Measurements from ENCODE around the gene DDX42. TPM values are rescaled to one million over a fixed set of nuclear protein-coding genes. Genes with fewer than 3 reads are reported as not detected.
"Not testable (repeated sequence)": the region's sequence is repeated elsewhere in the genome, so short reads cannot be mapped to it uniquely, and the experiment has no call there.

The DDX42 gene
- total RNA-seq, 5 donors from 2014 or later (not counting 1 experiment from before 2014, with no cell fraction given): 110 to 141 (median 123) TPM

- no peak for DNase-seq
- H3K4me1 ChIP-seq (ENCODE audit: control insufficient read depth in 1 of 2, extremely low read depth in 1 of 2, insufficient read depth in 2 of 2, low read length in 2 of 2): peaks cover 0 to 14% of the 10 kb centered on the region in 2 experiments
- POLR2A ChIA-PET: no interaction called here
- CTCF ChIA-PET: interaction anchor here in 1 of 2 donors (0.5 to 1.0 kb wide), 2 partner anchors 13 to 306 kb away, joined by 3 read pairs; no protein-coding TSS in a partner anchor
- Mint-ChIP-seq H3K9me3 (no peaks in the 10 kb centered on the region), H3K4me1 (peaks cover 8 to 9% (median 9%) of the 10 kb centered on the region in 3 donors), H3K27ac (no peak overlapping the region), H3K36me3 (no peaks in the 10 kb centered on the region), H3K4me3 (no peak overlapping the region), H3K27me3 (no peaks in the 10 kb centered on the region)
- no CpG with 5 or more reads among the region's 2 CpGs for WGBS (ENCODE audit: insufficient coverage)
- no peak for ATAC-seq (replicated peaks in 1 of 4)
- no peaks in the 10 kb centered on the region for H3K27me3 ChIP-seq (replicated peaks in 1 of 2; ENCODE audit: control insufficient read depth in 2 of 2, extremely low read depth in 1 of 2, insufficient read depth in 2 of 2, low read length in 1 of 2)
- no peaks in the 10 kb centered on the region for H3K9me3 ChIP-seq
- no peak overlapping the region for H3K27ac ChIP-seq (ENCODE audit: low read length)
- no peak overlapping the region for H3K4me3 ChIP-seq (ENCODE audit: control insufficient read depth in 1 of 2, extremely low read depth in 1 of 2, low read length in 1 of 2)
- no peaks in the 10 kb centered on the region for H3K36me3 ChIP-seq (ENCODE audit: control insufficient read depth in 2 of 2, extremely low read depth in 1 of 2, insufficient read depth in 1 of 2, low read length in 1 of 2)
These were observed 79.3 kb downstream of the DDX42 start for GRCh38 chr17:63853260-63853659.

GRCh38 chr17:63854709-63855108 is 80.7 kb downstream of the DDX42 start:
- Histone ChIP-seq H3K4me3 (ENCODE audit: control insufficient read depth in 1 of 2, extremely low read depth in 1 of 2, low read length in 1 of 2) (no peak overlapping the region), H3K36me3 (ENCODE audit: control insufficient read depth in 2 of 2, extremely low read depth in 1 of 2, insufficient read depth in 1 of 2, low read length in 1 of 2) (no peaks in the 10 kb centered on the region), H3K9me3 (no peaks in the 10 kb centered on the region), H3K4me1 (ENCODE audit: control insufficient read depth in 1 of 2, extremely low read depth in 1 of 2, insufficient read depth in 2 of 2, low read length in 2 of 2) (no peaks in the 10 kb centered on the region), H3K27ac (ENCODE audit: low read length) (no peak overlapping the region), H3K27me3 (replicated peaks in 1 of 2; ENCODE audit: control insufficient read depth in 2 of 2, extremely low read depth in 1 of 2, insufficient read depth in 2 of 2, low read length in 1 of 2) (no peaks in the 10 kb centered on the region)
- DNase-seq: no peak
- ChIA-PET POLR2A (no interaction called here), CTCF (no interaction called here)
- Mint-ChIP-seq H3K4me3 (no peak overlapping the region), H3K4me1 (peaks cover 0 to 1% (median 0%) of the 10 kb centered on the region in 3 donors), H3K27ac (no peak overlapping the region), H3K27me3 (no peaks in the 10 kb centered on the region), H3K9me3 (no peaks in the 10 kb centered on the region), H3K36me3 (no peaks in the 10 kb centered on the region)
- no peak for ATAC-seq (replicated peaks in 1 of 4)
- 93% methylated on average over 2 of the region's 5 CpGs for WGBS (ENCODE audit: insufficient coverage)

- Mint-ChIP-seq H3K4me1 (peaks cover 0 to 1% (median 0%) of the 10 kb centered on the region in 3 donors), H3K9me3 (no peaks in the 10 kb centered on the region), H3K36me3 (no peaks in the 10 kb centered on the region), H3K4me3 (no peak overlapping the region), H3K27ac (no peak overlapping the region), H3K27me3 (no peaks in the 10 kb centered on the region)
- DNase-seq (no peak), ATAC-seq (replicated peaks in 1 of 4) (no peak)
- Histone ChIP-seq H3K4me3 (ENCODE audit: control insufficient read depth in 1 of 2, extremely low read depth in 1 of 2, low read length in 1 of 2) (no peak overlapping the region), H3K27ac (ENCODE audit: low read length) (no peak overlapping the region), H3K9me3 (no peaks in the 10 kb centered on the region), H3K27me3 (replicated peaks in 1 of 2; ENCODE audit: control insufficient read depth in 2 of 2, extremely low read depth in 1 of 2, insufficient read depth in 2 of 2, low read length in 1 of 2) (no peaks in the 10 kb centered on the region), H3K4me1 (ENCODE audit: control insufficient read depth in 1 of 2, extremely low read depth in 1 of 2, insufficient read depth in 2 of 2, low read length in 2 of 2) (no peaks in the 10 kb centered on the region), H3K36me3 (ENCODE audit: control insufficient read depth in 2 of 2, extremely low read depth in 1 of 2, insufficient read depth in 1 of 2, low read length in 1 of 2) (no peaks in the 10 kb centered on the region)
- CTCF ChIA-PET: no interaction called here
- POLR2A ChIA-PET: no interaction called here
- WGBS (ENCODE audit: insufficient coverage): 89% methylated on average over 8 of the region's 8 CpGs
These were observed 81.2 kb downstream of the DDX42 start for GRCh38 chr17:63855185-63855584.

GRCh38 chr17:63856425-63856824 is 82.5 kb downstream of the DDX42 start:
- H3K27me3 ChIP-seq (replicated peaks in 1 of 2; ENCODE audit: control insufficient read depth in 2 of 2, extremely low read depth in 1 of 2, insufficient read depth in 2 of 2, low read length in 1 of 2); H3K4me1 ChIP-seq (ENCODE audit: control insufficient read depth in 1 of 2, extremely low read depth in 1 of 2, insufficient read depth in 2 of 2, low read length in 2 of 2); H3K4me3 ChIP-seq (ENCODE audit: control insufficient read depth in 1 of 2, extremely low read depth in 1 of 2, low read length in 1 of 2); DNase-seq; POLR2A ChIA-PET; H3K27ac ChIP-seq (ENCODE audit: low read length); ATAC-seq (replicated peaks in 1 of 4); H3K36me3 Mint-ChIP-seq; H3K9me3 Mint-ChIP-seq; H3K9me3 ChIP-seq; H3K4me1 Mint-ChIP-seq; H3K4me3 Mint-ChIP-seq; H3K27me3 Mint-ChIP-seq; H3K36me3 ChIP-seq (ENCODE audit: control insufficient read depth in 2 of 2, extremely low read depth in 1 of 2, insufficient read depth in 1 of 2, low read length in 1 of 2); H3K27ac Mint-ChIP-seq: not testable (repeated sequence)
- CTCF ChIA-PET: interaction anchor here in 1 of 2 donors (0.7 kb wide), 1 partner anchor 47 kb away, joined by 7 read pairs; no protein-coding TSS in a partner anchor
- WGBS (ENCODE audit: insufficient coverage): 81% methylated on average over 5 of the region's 8 CpGs

GRCh38 chr17:63859257-63859656 is 85.3 kb downstream of the DDX42 start:
- Histone ChIP-seq H3K9me3 (no peaks in the 10 kb centered on the region), H3K4me3 (ENCODE audit: control insufficient read depth in 1 of 2, extremely low read depth in 1 of 2, low read length in 1 of 2) (no peak overlapping the region), H3K27me3 (replicated peaks in 1 of 2; ENCODE audit: control insufficient read depth in 2 of 2, extremely low read depth in 1 of 2, insufficient read depth in 2 of 2, low read length in 1 of 2) (no peaks in the 10 kb centered on the region), H3K27ac (ENCODE audit: low read length) (no peak overlapping the region), H3K36me3 (ENCODE audit: control insufficient read depth in 2 of 2, extremely low read depth in 1 of 2, insufficient read depth in 1 of 2, low read length in 1 of 2) (no peaks in the 10 kb centered on the region), H3K4me1 (ENCODE audit: control insufficient read depth in 1 of 2, extremely low read depth in 1 of 2, insufficient read depth in 2 of 2, low read length in 2 of 2) (no peaks in the 10 kb centered on the region)
- Mint-ChIP-seq H3K4me1 (no peaks in the 10 kb centered on the region), H3K27me3 (peaks cover 0 to 3% of the 10 kb centered on the region in 2 donors), H3K36me3 (no peaks in the 10 kb centered on the region), H3K4me3 (no peak overlapping the region), H3K9me3 (no peaks in the 10 kb centered on the region), H3K27ac (no peak overlapping the region)
- WGBS (ENCODE audit: insufficient coverage): 92% methylated on average over 2 of the region's 3 CpGs
- ChIA-PET POLR2A (interaction anchor here in 1 of 2 donors (0.6 kb wide), 1 partner anchor 24 kb away, joined by 6 read pairs; no protein-coding TSS in a partner anchor), CTCF (interaction anchor here in 1 of 2 donors (0.5 to 0.6 kb wide), 2 partner anchors 884 to 1216 kb away, joined by 3 read pairs; no protein-coding TSS in a partner anchor)
- ATAC-seq (replicated peaks in 1 of 4) (no peak), DNase-seq (no peak)

- H3K4me1 Mint-ChIP-seq; H3K27me3 ChIP-seq (replicated peaks in 1 of 2; ENCODE audit: control insufficient read depth in 2 of 2, extremely low read depth in 1 of 2, insufficient read depth in 2 of 2, low read length in 1 of 2); H3K4me1 ChIP-seq (ENCODE audit: control insufficient read depth in 1 of 2, extremely low read depth in 1 of 2, insufficient read depth in 2 of 2, low read length in 2 of 2); H3K27me3 Mint-ChIP-seq; ATAC-seq (replicated peaks in 1 of 4); H3K9me3 Mint-ChIP-seq; DNase-seq; H3K36me3 Mint-ChIP-seq; H3K27ac Mint-ChIP-seq; H3K9me3 ChIP-seq; H3K4me3 ChIP-seq (ENCODE audit: control insufficient read depth in 1 of 2, extremely low read depth in 1 of 2, low read length in 1 of 2); H3K36me3 ChIP-seq (ENCODE audit: control insufficient read depth in 2 of 2, extremely low read depth in 1 of 2, insufficient read depth in 1 of 2, low read length in 1 of 2); H3K27ac ChIP-seq (ENCODE audit: low read length); H3K4me3 Mint-ChIP-seq: not testable (repeated sequence)
- no CpG with 5 or more reads among the region's 7 CpGs for WGBS (ENCODE audit: insufficient coverage)
- POLR2A ChIA-PET: interaction anchor here in 1 of 2 donors (0.6 kb wide), 1 partner anchor 317 kb away, joined by 3 read pairs; no protein-coding TSS in a partner anchor
- CTCF ChIA-PET: interaction anchor here (0.6 to 1.4 kb wide), 3 partner anchors 18 to 278 kb away, joined by 3 to 8 read pairs (median 3); no protein-coding TSS in a partner anchor
These were observed 92.7 kb downstream of the DDX42 start for GRCh38 chr17:63866625-63867024.
